Left colon (tissue), 2 donors: Measurements from ENCODE around the gene SHB. TPM values are rescaled to one million over a fixed set of nuclear protein-coding genes. Genes with fewer than 3 reads are reported as not detected.

Experiments used
- ATAC-seq: fragments of 200-7000 bp; cut with Tn5 transposase; one replicate; pipeline ENCODE4 v1.9.1; 2020; ENCODE audit warnings: mild to moderate bottlenecking, moderate library complexity
- DNase-seq, 2 donors: peaks; one replicate each; pipeline ENCODE4 v3.0.0-alpha.2; 2020
- intact Hi-C, 2 donors: fragments of 100-400 bp; cut with DNase I in 1 of 2; cut with micrococcal nuclease in 1 of 2; formaldehyde crosslinking; loops; one replicate each; pipeline versions ENCODE4 v1.11.2 to v1.14.0; 2022; cut with DNase I, micrococcal nuclease
- total RNA-seq, 2 donors: library from RNA; stranded (reverse); fragmentation: NEBNext Ultra II Directional; extraction: Animal tissue kit (Norgen Biotek cat#: 25700); gene quantifications; one replicate each; pipeline ENCODE4 v1.2.1, GENCODE V29; 2021
- donor health status: DM: no; HTN: no; CAD: no.
- donor health status: DM: yes; HTN: yes; CAD: no.

SHB gene
- total RNA-seq, 2 donors from 2014 or later, result 19.6 to 26.2 TPM

GRCh38 chr9:38066914-38067858 lies 1.8 kb downstream of the SHB start:
- intact Hi-C loops, result no loop called here
- ATAC-seq (peak; percentile 47), DNase-seq (peak; percentile 82 to 84)

- ATAC-seq (peak; percentile 14), DNase-seq (peak in 1 of 2 donors; percentile 38)
- intact Hi-C loops, result no loop called here
Measured at GRCh38 chr9:38066197-38066913, 2.7 kb downstream of the SHB start.

GRCh38 chr9:38065369-38066075 lies 3.5 kb downstream of the SHB start:
- DNase-seq (no peak), ATAC-seq (no peak)
- intact Hi-C loops, result no loop called here

- ATAC-seq (no peak), DNase-seq (no peak)
- intact Hi-C loops, result no loop called here
Measured at GRCh38 chr9:38064842-38065368, 4.1 kb downstream of the SHB start.

- DNase-seq (no peak), ATAC-seq (no peak)
- intact Hi-C loops, result no loop called here
Measured at GRCh38 chr9:38063363-38063707, 5.7 kb downstream of the SHB start.

- DNase-seq, result no peak
- ATAC-seq, result peak; percentile 23
- intact Hi-C loops, result no loop called here
Measured at GRCh38 chr9:38062498-38063362, 6.3 kb downstream of the SHB start.

GRCh38 chr9:38062106-38062497 lies 6.9 kb downstream of the SHB start:
- DNase-seq (no peak), ATAC-seq (no peak)
- intact Hi-C loops, result no loop called here

- ATAC-seq, result peak; percentile 20
- no peak for DNase-seq
- intact Hi-C loops, result no loop called here
Measured at GRCh38 chr9:38061326-38061977, 7.6 kb downstream of the SHB start.

- no peak for ATAC-seq
- DNase-seq, result no peak
- intact Hi-C loops, result no loop called here
Measured at GRCh38 chr9:38060681-38061080, 8.3 kb downstream of the SHB start.

- DNase-seq, result no peak
- no peak for ATAC-seq
- intact Hi-C loops, result no loop called here
Measured at GRCh38 chr9:38059233-38059936, 9.6 kb downstream of the SHB start.

- no peak for ATAC-seq
- intact Hi-C loops, result no loop called here
- no peak for DNase-seq
Measured at GRCh38 chr9:38058452-38059232, 10.4 kb downstream of the SHB start.

GRCh38 chr9:38057416-38058195 lies 11.4 kb downstream of the SHB start:
- intact Hi-C loops, result no loop called here
- DNase-seq, result no peak

GRCh38 chr9:38054653-38055052 lies 14.4 kb downstream of the SHB start:
- intact Hi-C loops, result no loop called here
- no peak for ATAC-seq
- no peak for DNase-seq

More at GRCh38 chr9:38057416-38058195, 11.4 kb downstream of the SHB start:
- peak; percentile 18 for ATAC-seq

- intact Hi-C loops, result no loop called here
- ATAC-seq (no peak), DNase-seq (no peak)
Measured at GRCh38 chr9:38053697-38054461, 15.1 kb downstream of the SHB start.
